Measurements from ENCODE around the gene SH3D19.

Gene SH3D19

GRCh38 chr4:151321586-151321985, 3.8 kb downstream of the SH3D19 start:
- Histone ChIP-seq H3K27ac (ENCODE audit: low read depth, low read length, severe bottlenecking) (no peak overlapping the region), H3K36me3 (ENCODE audit: control insufficient read depth, insufficient read depth, low read length) (no peaks in the 10 kb centered on the region), H3K4me3 (ENCODE audit: extremely low read depth, insufficient read depth, low read length, poor library complexity, severe bottlenecking) (no peak overlapping the region), H3K9me3 (ENCODE audit: control insufficient read depth, low read length) (no peaks in the 10 kb centered on the region), H3K4me1 (ENCODE audit: control insufficient read depth, insufficient read depth, low read length, poor library complexity, severe bottlenecking) (peaks cover 5% of the 10 kb centered on the region)
- 100% methylated on average over 1 of the region's 1 CpG; no CpG with 5 or more reads in 1 of the 2 experiments for WGBS, 2 experiments (ENCODE audit: insufficient coverage in 2 of 2)

GRCh38 chr4:151319490-151319889, 5.9 kb downstream of the SH3D19 start:
- Histone ChIP-seq H3K4me3 (ENCODE audit: extremely low read depth, insufficient read depth, low read length, poor library complexity, severe bottlenecking) (no peak overlapping the region), H3K27ac (ENCODE audit: low read depth, low read length, severe bottlenecking) (no peak overlapping the region), H3K36me3 (ENCODE audit: control insufficient read depth, insufficient read depth, low read length) (no peaks in the 10 kb centered on the region), H3K4me1 (ENCODE audit: control insufficient read depth, insufficient read depth, low read length, poor library complexity, severe bottlenecking) (peaks cover 10% of the 10 kb centered on the region), H3K9me3 (ENCODE audit: control insufficient read depth, low read length) (no peaks in the 10 kb centered on the region)
- no CpG with 5 or more reads among the region's 1 CpG for WGBS, 2 experiments (ENCODE audit: insufficient coverage in 2 of 2)

GRCh38 chr4:151318307-151319006, 6.9 kb downstream of the SH3D19 start:
- Histone ChIP-seq H3K36me3 (ENCODE audit: control insufficient read depth, insufficient read depth, low read length) (no peaks in the 10 kb centered on the region), H3K4me3 (ENCODE audit: extremely low read depth, insufficient read depth, low read length, poor library complexity, severe bottlenecking) (no peak overlapping the region), H3K9me3 (ENCODE audit: control insufficient read depth, low read length) (no peaks in the 10 kb centered on the region), H3K4me1 (ENCODE audit: control insufficient read depth, insufficient read depth, low read length, poor library complexity, severe bottlenecking) (peaks cover 12% of the 10 kb centered on the region), H3K27ac (ENCODE audit: low read depth, low read length, severe bottlenecking) (no peak overlapping the region)
- WGBS, 2 experiments (ENCODE audit: insufficient coverage in 2 of 2), result no CpG with 5 or more reads among the region's 1 CpG

- no peaks in the 10 kb centered on the region for H3K9me3 ChIP-seq (ENCODE audit: control insufficient read depth, low read length)
- H3K4me3 ChIP-seq (ENCODE audit: extremely low read depth, insufficient read depth, low read length, poor library complexity, severe bottlenecking), result no peak overlapping the region
- WGBS, 2 experiments (ENCODE audit: insufficient coverage in 2 of 2), result 83% methylated on average over 1 of the region's 2 CpGs
- no peak overlapping the region for H3K27ac ChIP-seq (ENCODE audit: low read depth, low read length, severe bottlenecking)
- no peaks in the 10 kb centered on the region for H3K36me3 ChIP-seq (ENCODE audit: control insufficient read depth, insufficient read depth, low read length)
- H3K4me1 ChIP-seq (ENCODE audit: control insufficient read depth, insufficient read depth, low read length, poor library complexity, severe bottlenecking), result peaks cover 10% of the 10 kb centered on the region
Observed at GRCh38 chr4:151316645-151317044, 8.8 kb downstream of the SH3D19 start.

GRCh38 chr4:151315212-151315886, 10.1 kb downstream of the SH3D19 start:
- H3K9me3 ChIP-seq (ENCODE audit: control insufficient read depth, low read length), result no peaks in the 10 kb centered on the region
- H3K36me3 ChIP-seq (ENCODE audit: control insufficient read depth, insufficient read depth, low read length), result no peaks in the 10 kb centered on the region
- no CpG with 5 or more reads among the region's 2 CpGs for WGBS, 2 experiments (ENCODE audit: insufficient coverage in 2 of 2)
- H3K27ac ChIP-seq (ENCODE audit: low read depth, low read length, severe bottlenecking), result no peak overlapping the region
- H3K4me3 ChIP-seq (ENCODE audit: extremely low read depth, insufficient read depth, low read length, poor library complexity, severe bottlenecking), result no peak overlapping the region
- peaks cover 10% of the 10 kb centered on the region for H3K4me1 ChIP-seq (ENCODE audit: control insufficient read depth, insufficient read depth, low read length, poor library complexity, severe bottlenecking)

- H3K27ac ChIP-seq (ENCODE audit: low read depth, low read length, severe bottlenecking), result no peak overlapping the region
Observed at GRCh38 chr4:151314479-151314878, 10.9 kb downstream of the SH3D19 start.

GRCh38 chr4:151314010-151314355, 11.4 kb downstream of the SH3D19 start:
- Histone ChIP-seq H3K27ac (ENCODE audit: low read depth, low read length, severe bottlenecking) (no peak overlapping the region), H3K4me1 (ENCODE audit: control insufficient read depth, insufficient read depth, low read length, poor library complexity, severe bottlenecking) (peaks cover 10% of the 10 kb centered on the region), H3K36me3 (ENCODE audit: control insufficient read depth, insufficient read depth, low read length) (no peaks in the 10 kb centered on the region), H3K4me3 (ENCODE audit: extremely low read depth, insufficient read depth, low read length, poor library complexity, severe bottlenecking) (no peak overlapping the region), H3K9me3 (ENCODE audit: control insufficient read depth, low read length) (no peaks in the 10 kb centered on the region)
- WGBS, 2 experiments (ENCODE audit: insufficient coverage in 2 of 2), result 82 to 100% methylated on average over 1 of the region's 1 CpG

More at GRCh38 chr4:151314479-151314878, 10.9 kb downstream of the SH3D19 start:
- H3K9me3 ChIP-seq (ENCODE audit: control insufficient read depth, low read length), result no peaks in the 10 kb centered on the region
- H3K4me1 ChIP-seq (ENCODE audit: control insufficient read depth, insufficient read depth, low read length, poor library complexity, severe bottlenecking), result peaks cover 10% of the 10 kb centered on the region
- no peaks in the 10 kb centered on the region for H3K36me3 ChIP-seq (ENCODE audit: control insufficient read depth, insufficient read depth, low read length)
- WGBS, 2 experiments (ENCODE audit: insufficient coverage in 2 of 2), result no CpG with 5 or more reads among the region's 1 CpG
- H3K4me3 ChIP-seq (ENCODE audit: extremely low read depth, insufficient read depth, low read length, poor library complexity, severe bottlenecking), result no peak overlapping the region

- Histone ChIP-seq H3K27ac (ENCODE audit: low read depth, low read length, severe bottlenecking) (no peak overlapping the region), H3K4me3 (ENCODE audit: extremely low read depth, insufficient read depth, low read length, poor library complexity, severe bottlenecking) (no peak overlapping the region), H3K4me1 (ENCODE audit: control insufficient read depth, insufficient read depth, low read length, poor library complexity, severe bottlenecking) (peaks cover 10% of the 10 kb centered on the region), H3K36me3 (ENCODE audit: control insufficient read depth, insufficient read depth, low read length) (peaks cover 3% of the 10 kb centered on the region), H3K9me3 (ENCODE audit: control insufficient read depth, low read length) (no peaks in the 10 kb centered on the region)
- WGBS, 2 experiments (ENCODE audit: insufficient coverage in 2 of 2), result 95 to 97% methylated on average over 4 to 5 of the region's 6 CpGs
Observed at GRCh38 chr4:151313306-151314009, 11.9 kb downstream of the SH3D19 start.

- Histone ChIP-seq H3K4me3 (ENCODE audit: extremely low read depth, insufficient read depth, low read length, poor library complexity, severe bottlenecking) (no peak overlapping the region), H3K9me3 (ENCODE audit: control insufficient read depth, low read length) (no peaks in the 10 kb centered on the region), H3K36me3 (ENCODE audit: control insufficient read depth, insufficient read depth, low read length) (peaks cover 3% of the 10 kb centered on the region), H3K4me1 (ENCODE audit: control insufficient read depth, insufficient read depth, low read length, poor library complexity, severe bottlenecking) (peaks cover 10% of the 10 kb centered on the region), H3K27ac (ENCODE audit: low read depth, low read length, severe bottlenecking) (no peak overlapping the region)
- WGBS, 2 experiments (ENCODE audit: insufficient coverage in 2 of 2), result 83 to 100% methylated on average over 1 to 2 of the region's 5 CpGs
Observed at GRCh38 chr4:151310124-151310728, 15.2 kb downstream of the SH3D19 start.

GRCh38 chr4:151304755-151305154, 20.6 kb downstream of the SH3D19 start:
- H3K36me3 ChIP-seq (ENCODE audit: control insufficient read depth, insufficient read depth, low read length), result peaks cover 10% of the 10 kb centered on the region
- H3K4me3 ChIP-seq (ENCODE audit: extremely low read depth, insufficient read depth, low read length, poor library complexity, severe bottlenecking), result no peak overlapping the region
- no peak overlapping the region for H3K27ac ChIP-seq (ENCODE audit: low read depth, low read length, severe bottlenecking)
- H3K9me3 ChIP-seq (ENCODE audit: control insufficient read depth, low read length), result no peaks in the 10 kb centered on the region
- H3K4me1 ChIP-seq (ENCODE audit: control insufficient read depth, insufficient read depth, low read length, poor library complexity, severe bottlenecking), result no peaks in the 10 kb centered on the region
